IMR-90 (cell line): ENCODE measurements around the gene NECAB2. TPM values are rescaled to one million over a fixed set of nuclear protein-coding genes. Genes with fewer than 3 reads are reported as not detected.

Source experiments
- ATAC-seq: fragments of 200-7000 bp; cut with Tn5 transposase; 2 replicates; pipeline ENCODE4 v1.9.1; 2020; ENCODE audit warnings: low read depth, mild to moderate bottlenecking, moderate library complexity
- BruUV-seq: library from RNA; stranded (reverse); fragments of 400-500 nt; replicated peaks from 2 replicates; lab custom pipeline; 2021; lab: Mats Ljungman, UMichigan
- CTCF ChIA-PET: fragments of 300-600 bp; formaldehyde crosslinking; extraction: SDS; loops from one replicate; lab custom pipeline; 2021; ENCODE audit warnings: antibody characterized with exemption; lab: Yijun Ruan, JAX
- POLR2A ChIA-PET: fragments of 300-600 bp; sonication (Branson Sonifier 250); formaldehyde crosslinking; loops from one replicate; lab custom pipeline; 2022; ENCODE audit warnings: antibody characterized with exemption; ENCODE audit not compliant: unreplicated experiment; lab: Charles Lee
- DNase-seq: peaks from one replicate; pipeline ENCODE4 v3.0.0; 2013
- H2AFZ ChIP-seq: replicated peaks from 2 replicates; pipeline ENCODE3; 2013; ENCODE audit warnings: low read length, mild to moderate bottlenecking; ENCODE audit not compliant: poor library complexity
- H2AK5ac ChIP-seq: 2 replicates; pipeline ENCODE4 v1.6.1; 2013; ENCODE audit warnings: low read depth, low read length, inconsistent platforms
- H2AK9ac ChIP-seq: replicated peaks from 2 replicates; pipeline ENCODE3; 2013; ENCODE audit warnings: mild to moderate bottlenecking, low read depth, low read length, moderate library complexity; ENCODE audit not compliant: poor library complexity
- H2BK120ac ChIP-seq: 2 replicates; pipeline ENCODE4 v1.6.1; 2013; ENCODE audit warnings: low read depth, low read length, inconsistent platforms
- H2BK15ac ChIP-seq: 3 replicates; pipeline ENCODE4 v1.6.1; 2013; ENCODE audit warnings: low read depth, low read length, inconsistent platforms
- H2BK20ac ChIP-seq: 2 replicates; pipeline ENCODE4 v1.6.1; 2013; ENCODE audit warnings: low read depth, mild to moderate bottlenecking, inconsistent platforms, low read length, moderate library complexity
- H2BK5ac ChIP-seq: 2 replicates; pipeline ENCODE4 v1.6.1; 2013; ENCODE audit warnings: mild to moderate bottlenecking, low read depth, low read length, inconsistent platforms; ENCODE audit not compliant: poor library complexity, severe bottlenecking
- H3K14ac ChIP-seq: replicated peaks from 2 replicates; pipeline ENCODE4 v1.6.1; 2013; ENCODE audit warnings: low read depth, low read length, inconsistent platforms
- H3K18ac ChIP-seq: 2 replicates; pipeline ENCODE4 v1.6.1; 2013; ENCODE audit warnings: low read depth, low read length, control low read depth
- H3K23ac ChIP-seq: 2 replicates; pipeline ENCODE4 v1.6.1; 2013; ENCODE audit warnings: low read depth, low read length, inconsistent platforms
- H3K27ac ChIP-seq: 2 replicates; pipeline ENCODE4 v1.5.1; 2013; ENCODE audit warnings: mild to moderate bottlenecking, control low read depth, low read length; ENCODE audit not compliant: insufficient read depth
- H3K27me3 ChIP-seq: 2 replicates; pipeline ENCODE4 v1.6.1; 2013; ENCODE audit warnings: low read length; ENCODE audit not compliant: control insufficient read depth, insufficient read depth
- H3K36me3 ChIP-seq: 2 replicates; pipeline ENCODE4 v1.6.1; 2013; ENCODE audit warnings: low read length, mixed read lengths; ENCODE audit not compliant: control insufficient read depth, insufficient read depth
- H3K4ac ChIP-seq: 2 replicates; pipeline ENCODE4 v1.6.1; 2013; ENCODE audit warnings: low read depth, low read length, inconsistent platforms
- H3K4me1 ChIP-seq: 2 replicates; pipeline ENCODE4 v1.6.1; 2013; ENCODE audit warnings: low read length, mixed read lengths; ENCODE audit not compliant: control insufficient read depth, insufficient read depth
- H3K4me2 ChIP-seq: 2 replicates; pipeline ENCODE4 v1.6.1; 2013; ENCODE audit warnings: low read depth, mild to moderate bottlenecking, control low read depth, low read length, moderate library complexity
- H3K4me3 ChIP-seq: 2 replicates; pipeline ENCODE4 v1.5.1; 2013; ENCODE audit warnings: low read depth, mild to moderate bottlenecking, control low read depth, low read length, moderate library complexity; ENCODE audit not compliant: insufficient read depth
- H3K56ac ChIP-seq: 2 replicates; pipeline ENCODE4 v1.6.1; 2013; ENCODE audit warnings: low read length, inconsistent platforms; ENCODE audit not compliant: insufficient read depth; ENCODE audit errors: extremely low read depth
- H3K79me1 ChIP-seq, 2 experiments: 2 replicates each; pipeline ENCODE4 v1.6.1; 2013; ENCODE audit warnings: low read length in 2 of 2, inconsistent platforms in 1 of 2, low read depth in 1 of 2
- H3K9ac ChIP-seq: 2 replicates; pipeline ENCODE4 v1.6.1; 2013; ENCODE audit warnings: low read depth, low read length, control low read depth
- H3K9me1 ChIP-seq: 2 replicates; pipeline ENCODE4 v1.6.1; 2013; ENCODE audit warnings: low read length, inconsistent platforms; ENCODE audit not compliant: insufficient read depth
- H3K9me3 ChIP-seq: 2 replicates; pipeline ENCODE4 v1.6.1; 2013; ENCODE audit warnings: low read length; ENCODE audit not compliant: control insufficient read depth, insufficient read depth
- H4K20me1 ChIP-seq: 2 replicates; pipeline ENCODE4 v1.6.1; 2013; ENCODE audit warnings: low read length, inconsistent platforms; ENCODE audit not compliant: insufficient read depth
- H4K5ac ChIP-seq: 2 replicates; pipeline ENCODE4 v1.6.1; 2013; ENCODE audit warnings: mild to moderate bottlenecking, low read depth, low read length, control low read depth
- H4K8ac ChIP-seq, 2 experiments: 2 replicates each; pipeline ENCODE4 v1.6.1; 2013; ENCODE audit warnings: low read depth in 2 of 2, low read length in 2 of 2, control low read depth in 1 of 2, inconsistent platforms in 1 of 2
- H4K91ac ChIP-seq: 2 replicates; pipeline ENCODE4 v1.6.1; 2013; ENCODE audit warnings: low read depth, low read length, inconsistent platforms; ENCODE audit not compliant: insufficient read depth
- BHLHE40 ChIP-seq: fragments of 150-350 bp; IDR thresholded peaks from 2 replicates; pipeline ENCODE4 v1.6.1; 2016; ENCODE audit warnings: mild to moderate bottlenecking, low read depth, low read length
- CEBPB ChIP-seq: IDR thresholded peaks from 2 replicates; pipeline ENCODE4 v1.6.1; 2012; ENCODE audit warnings: low read depth, low read length, improper control_type of control experiment
- CHD1 ChIP-seq: IDR thresholded peaks from 2 replicates; pipeline ENCODE4 v1.6.1; 2012; ENCODE audit warnings: low read depth, low read length, improper control_type of control experiment
- FOS ChIP-seq: fragments of 150-350 bp; IDR thresholded peaks from 2 replicates; pipeline ENCODE4 v1.6.1; 2016; ENCODE audit warnings: low read depth, low read length
- MXI1 ChIP-seq: IDR thresholded peaks from 2 replicates; pipeline ENCODE4 v1.6.1; 2012; ENCODE audit warnings: low read depth, mild to moderate bottlenecking, low read length, moderate library complexity, borderline replicate concordance
- RAD21 ChIP-seq: IDR thresholded peaks from 2 replicates; pipeline ENCODE4 v1.6.1; 2012; ENCODE audit warnings: low read length, improper control_type of control experiment
- RCOR1 ChIP-seq: IDR thresholded peaks from 2 replicates; pipeline ENCODE4 v1.6.1; 2012; ENCODE audit warnings: mild to moderate bottlenecking, low read length, improper control_type of control experiment; ENCODE audit not compliant: insufficient replicate concordance
- SMC3 ChIP-seq: fragments of 150-350 bp; IDR thresholded peaks from 2 replicates; pipeline ENCODE4 v1.6.1; 2016; ENCODE audit warnings: low read depth, mild to moderate bottlenecking, antibody characterized with exemption, low read length, moderate library complexity
- WGBS, 2 experiments: methylation state at CpG; one replicate each; pipeline versions ENCODE4 v1.1.5 to v1.1.7; 2013; ENCODE audit warnings: missing lambda C conversion rate in 2 of 2; ENCODE audit not compliant: insufficient read length in 1 of 2; ENCODE audit errors: extremely low coverage in 2 of 2; 5-methylcytosine and 5-hydroxymethylcytosine counted together
- dilution Hi-C: fragments of 300-500 bp; cut with HindIII; formaldehyde crosslinking; loops from one replicate; pipeline ENCODE4 v1.14.3; 2018; ENCODE audit warnings: low sequenced_read_pairs; ENCODE audit not compliant: unreplicated experiment
- in situ Hi-C: fragments of 300-500 bp; cut with MboI; formaldehyde crosslinking; loops from 3 replicates; pipeline ENCODE4 v1.14.3; 2019; ENCODE audit warnings: low sequenced_read_pairs, inconsistent platforms, mixed read lengths
- intact Hi-C: fragments of 100-400 bp; cut with micrococcal nuclease; formaldehyde crosslinking; loops from 2 replicates; pipeline ENCODE4 v1.10.0; 2022
- polyA plus RNA-seq, 3 experiments: library from polyadenylated mRNA; depleted of rRNA; stranded (reverse); fragments of >200 nt; gene quantifications; 2 replicates each; pipeline ENCODE4 v1.2.3, GENCODE V29; 2012; ENCODE audit warnings: low replicate concordance in 1 of 3
- total RNA-seq: library from RNA; depleted of rRNA; stranded (reverse); fragments of >200 nt; gene quantifications from 2 replicates; pipeline ENCODE4 v1.2.3, GENCODE V29; 2012

The NECAB2 gene
- total and polyA plus RNA-seq, 2 of the 4 experiments (the other 2 are of a cell fraction), result 0.27 TPM; not detected in 1

GRCh38 chr16:83968891-83969649 is 1.0 kb downstream of the NECAB2 start:
- dilution Hi-C loops, result no loop called here

More at GRCh38 chr16:83968891-83969649, 1.0 kb downstream of the NECAB2 start:
- intact Hi-C loops, result loop anchor here (1.0 to 5.0 kb wide), 4 partner anchors 56 to 208 kb away; partner anchors contain the start of gene SLC38A8
- Histone ChIP-seq H3K56ac (no peak overlapping the region), H2BK120ac (no peak overlapping the region), H2AK9ac (peak overlapping the region; percentile 61), H3K4ac (no peak overlapping the region), H3K36me3 (no peaks in the 10 kb centered on the region; the same call in 1 of the 2 replicates), H2AFZ (no peak overlapping the region), H3K9me1 (no peaks in the 10 kb centered on the region; the same call in 1 of the 2 replicates), H3K9me3 (no peaks in the 10 kb centered on the region), H4K5ac (no peak overlapping the region), H3K23ac (no peak overlapping the region), H2AK5ac (no peak overlapping the region), H3K27ac (no peak overlapping the region), H3K4me3 (peak overlapping the region; percentile 16; the same call in 1 of the 2 replicates), H3K18ac (no peak overlapping the region), H4K20me1 (no peaks in the 10 kb centered on the region; the same call in none of the 2 replicates), H3K4me2 (no peak overlapping the region), H2BK20ac (no peak overlapping the region), H2BK5ac (no peak overlapping the region), H3K14ac (no peak overlapping the region), H3K9ac (no peak overlapping the region), H4K8ac (no peak overlapping the region), H3K4me1 (no peaks in the 10 kb centered on the region), H3K27me3 (peaks cover 29% of the 10 kb centered on the region), H3K79me1 (no peaks in the 10 kb centered on the region), H2BK15ac (no peak overlapping the region), H4K91ac (no peak overlapping the region)
- CTCF ChIA-PET, result no interaction called here
- POLR2A ChIA-PET, result no interaction called here
- no peak for ATAC-seq
- TF ChIP-seq RCOR1 (no peak), MXI1 (no peak), RAD21 (no peak), CEBPB (no peak), CHD1 (no peak), SMC3 (no peak), FOS (no peak), BHLHE40 (no peak)
- BruUV-seq, result no TSS peak
- WGBS, 2 experiments, result 1% methylated on average over 20 of the region's 45 CpGs; no CpG with 5 or more reads in 1 of the 2 experiments
- DNase-seq, result no peak
- in situ Hi-C loops, result loop anchor here (10.0 to 25.0 kb wide), 2 partner anchors 206 to 518 kb away; no protein-coding TSS in a partner anchor
